GM21526 (cell line): ENCODE measurements around the gene TRIP4.
"Not testable (repeated sequence)": the region's sequence is repeated elsewhere in the genome, so short reads cannot be mapped to it uniquely, and the experiment has no call there.

Experiments
- ATAC-seq: cut with Tn5 transposase; IDR thresholded peaks from one replicate; pipeline ENCODE4 v1.9.1; 2021; ENCODE audit warnings: moderate library complexity; ENCODE audit not compliant: unreplicated experiment, low FRiP score

TRIP4 gene

DNA sequence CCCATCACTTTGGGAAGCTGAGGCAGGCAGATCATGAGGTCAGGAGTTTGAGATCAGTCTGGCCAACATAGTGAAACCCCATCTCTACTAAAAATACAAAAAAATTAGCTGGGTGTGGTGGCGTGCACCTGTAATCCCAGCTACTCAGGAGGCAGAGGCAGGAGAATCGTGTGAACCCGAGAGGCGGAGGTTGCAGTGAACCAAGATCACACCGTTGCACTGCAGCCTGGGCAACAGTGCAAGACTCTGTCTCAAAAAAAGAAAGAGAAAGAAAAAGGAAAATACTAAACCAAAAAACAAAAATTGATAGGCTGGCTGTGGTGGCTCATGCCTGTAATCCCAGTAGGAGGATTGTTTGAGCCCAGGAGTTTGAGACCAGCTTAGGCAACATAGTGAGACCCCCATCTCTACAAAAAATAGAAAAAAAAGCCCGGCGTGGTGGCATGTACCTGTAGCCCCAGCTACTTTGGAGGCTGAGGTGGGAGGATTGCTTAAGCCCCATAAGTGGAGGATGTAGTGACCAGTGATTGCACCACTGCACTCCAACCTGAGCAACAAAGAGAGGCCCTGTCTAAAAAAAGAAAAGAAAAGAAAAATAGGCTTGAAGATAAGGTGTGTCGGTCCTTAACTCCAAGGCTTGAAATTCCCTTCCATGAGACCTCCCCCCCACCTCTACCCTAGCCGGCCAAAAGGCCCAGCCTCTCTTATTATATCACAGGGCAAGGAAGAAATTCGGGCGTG is 7.3 kb upstream of the TRIP4 start:
- not testable (repeated sequence) for ATAC-seq

DNA sequence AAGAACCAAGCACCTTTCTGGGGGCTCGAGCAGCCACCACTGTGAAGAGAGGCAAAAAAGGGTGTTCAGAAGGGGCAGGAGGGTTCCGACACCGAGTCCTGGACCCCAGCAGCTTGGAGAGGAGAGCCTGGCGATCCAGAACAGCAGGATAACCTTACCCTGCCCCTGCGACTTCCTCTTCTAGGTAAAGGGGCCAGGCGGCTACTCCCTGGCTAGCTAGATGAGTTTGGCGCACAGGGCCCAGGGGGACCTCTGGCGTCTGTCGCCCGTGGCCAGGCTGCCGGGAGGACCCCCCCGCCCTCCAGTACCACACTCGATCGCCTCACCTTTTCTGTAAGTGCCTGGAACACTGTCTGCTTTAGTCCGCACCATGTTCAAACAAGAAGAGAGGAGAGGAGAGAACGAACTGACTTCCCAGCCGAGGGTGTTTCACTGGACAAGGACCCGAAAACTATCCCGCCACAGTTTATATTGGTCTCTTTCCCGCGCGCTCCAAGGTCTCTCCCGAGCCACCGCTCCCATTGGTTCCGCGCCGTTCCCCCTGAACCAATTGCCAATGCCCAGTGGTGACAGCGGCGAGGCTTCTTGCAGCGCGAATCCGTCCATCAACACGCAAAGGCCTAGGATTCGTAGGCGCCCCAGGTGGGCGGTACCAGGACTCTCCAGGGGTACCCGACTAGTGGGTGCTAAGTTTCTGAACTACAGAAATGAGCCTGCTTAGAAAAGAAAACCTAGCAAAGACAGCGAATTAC is 6.5 kb upstream of the TRIP4 start, which contains the start of gene PCLAF:
PCLAF (minus strand) TSS at position 442 of the 752 bp plus-strand sequence; CDS start at position 372, 70 bp downstream.
- ATAC-seq = peak; percentile 94

DNA sequence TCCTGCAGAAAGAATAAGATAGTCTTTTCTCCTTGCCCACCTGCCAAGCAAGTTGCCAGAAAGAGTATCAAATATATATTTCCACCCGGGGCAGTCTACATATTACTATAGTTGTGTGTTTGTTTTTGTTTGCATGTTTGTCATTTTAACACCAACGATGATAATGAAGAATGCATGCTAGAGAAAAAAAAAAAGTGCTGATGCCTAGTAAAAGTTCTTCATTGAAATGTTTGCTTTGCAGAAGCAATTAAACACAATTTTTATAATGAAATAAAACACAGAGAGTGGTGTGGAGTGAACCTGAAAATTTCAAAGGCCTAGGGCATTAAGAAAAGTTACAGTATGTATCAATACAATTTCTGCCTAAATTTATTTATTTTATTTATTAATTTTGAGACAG is 3.9 kb upstream of the TRIP4 start:
- ATAC-seq = no peak

DNA sequence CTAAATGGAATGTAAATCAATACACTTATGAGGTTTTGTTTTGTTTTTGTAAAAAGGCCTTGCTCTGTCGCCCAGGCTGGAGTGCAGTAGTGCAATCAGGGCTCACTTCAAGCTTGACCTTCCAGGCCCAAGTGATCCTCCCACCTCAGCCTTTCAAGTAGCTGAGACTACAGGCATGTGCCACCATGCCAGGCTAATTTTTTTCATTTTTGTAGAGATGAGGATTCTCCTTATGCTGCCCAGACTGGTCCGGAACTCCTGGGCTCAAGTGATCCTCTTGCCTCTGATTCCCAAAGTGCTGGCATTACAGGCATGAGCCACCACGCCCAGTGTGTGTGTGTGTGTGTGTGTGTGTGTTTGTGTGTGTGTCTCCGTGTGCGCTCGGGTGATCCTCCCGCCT is 1.3 kb upstream of the TRIP4 start:
- no peak for ATAC-seq

- ATAC-seq = no peak
Observed at GRCh38 chr15:64389036-64389435, 1.4 kb downstream of the TRIP4 start.

GRCh38 chr15:64392471-64392870 is 4.8 kb downstream of the TRIP4 start:
- not testable (repeated sequence) for ATAC-seq

- no peak for ATAC-seq
Observed at GRCh38 chr15:64396789-64397188, 9.2 kb downstream of the TRIP4 start.

- ATAC-seq = no peak
Observed at GRCh38 chr15:64398575-64398974, 10.9 kb downstream of the TRIP4 start.

DNA sequence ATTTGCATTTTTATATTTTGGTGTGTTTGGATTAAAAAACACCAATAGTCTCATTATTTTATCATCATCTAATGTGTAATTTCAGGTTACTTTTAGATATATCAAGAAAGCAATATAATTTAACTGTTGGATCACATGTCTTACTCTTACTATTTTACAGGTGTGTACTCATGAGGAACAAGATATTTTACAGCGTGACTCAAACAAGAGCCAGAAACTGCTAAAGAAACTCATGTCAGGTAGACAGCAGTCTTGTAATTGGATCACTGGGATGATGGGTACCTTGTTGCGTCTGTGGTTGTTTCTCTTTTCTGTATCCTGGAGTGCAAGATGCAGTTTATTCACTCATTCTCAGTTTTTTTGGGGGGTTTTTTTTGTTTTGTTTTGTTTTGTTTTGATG is 12.9 kb downstream of the TRIP4 start:
- ATAC-seq = no peak

DNA sequence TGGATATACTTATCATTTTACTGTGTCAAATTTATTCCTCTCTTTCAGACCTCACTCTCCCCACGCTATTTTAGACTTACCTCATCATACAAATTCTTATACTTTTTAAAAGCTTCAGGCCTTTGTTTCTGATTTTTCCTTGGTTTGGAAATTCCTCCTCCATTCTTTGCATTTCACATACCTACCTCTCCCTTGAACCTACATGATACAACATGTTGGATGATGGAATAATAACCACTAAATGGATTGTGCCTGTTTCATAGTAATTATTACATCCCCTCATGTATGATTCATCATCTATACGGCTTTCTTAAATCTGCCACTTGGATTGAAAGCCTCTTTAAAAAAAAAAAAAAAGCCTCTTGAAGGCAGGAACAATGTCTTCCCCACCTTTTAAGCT is 24.6 kb downstream of the TRIP4 start:
- no peak for ATAC-seq

DNA sequence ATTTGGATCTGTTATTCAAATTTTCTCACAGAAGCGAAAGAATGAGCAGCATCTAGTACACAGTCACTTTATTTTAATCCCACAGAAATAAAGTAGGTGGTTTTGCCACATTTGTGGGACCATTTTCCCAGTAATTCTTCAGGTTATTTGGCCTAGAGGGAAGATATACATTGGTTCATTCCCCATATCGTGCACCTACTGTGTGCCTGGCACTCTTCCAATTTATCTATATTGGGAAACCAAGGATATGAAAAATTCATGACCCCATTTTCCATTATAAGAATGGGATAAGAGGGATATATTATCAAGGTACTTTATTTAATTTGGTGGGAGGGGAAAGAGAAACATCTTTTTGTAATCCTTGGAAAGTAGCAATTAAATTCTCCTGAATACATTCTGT is 35.1 kb downstream of the TRIP4 start:
- ATAC-seq = no peak

DNA sequence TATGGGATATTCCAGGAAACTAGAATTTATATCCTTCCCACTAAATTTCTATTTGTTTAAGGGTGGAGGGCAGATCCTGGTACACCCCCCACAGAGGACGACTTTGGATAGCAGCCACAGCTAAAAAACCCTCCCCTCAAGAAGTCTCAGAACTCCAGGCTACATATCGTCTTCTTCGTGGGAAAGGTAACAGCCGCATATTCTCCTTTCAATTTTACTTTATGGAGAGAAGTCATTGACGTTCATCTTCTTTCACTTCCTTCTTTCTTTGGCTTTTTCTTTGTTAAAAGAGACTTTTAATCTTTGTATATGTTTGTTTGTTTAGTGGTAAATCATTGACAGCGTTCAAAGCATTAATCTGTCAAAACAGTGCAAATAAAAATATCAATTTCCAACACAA is 36.3 kb downstream of the TRIP4 start:
- no peak for ATAC-seq

DNA sequence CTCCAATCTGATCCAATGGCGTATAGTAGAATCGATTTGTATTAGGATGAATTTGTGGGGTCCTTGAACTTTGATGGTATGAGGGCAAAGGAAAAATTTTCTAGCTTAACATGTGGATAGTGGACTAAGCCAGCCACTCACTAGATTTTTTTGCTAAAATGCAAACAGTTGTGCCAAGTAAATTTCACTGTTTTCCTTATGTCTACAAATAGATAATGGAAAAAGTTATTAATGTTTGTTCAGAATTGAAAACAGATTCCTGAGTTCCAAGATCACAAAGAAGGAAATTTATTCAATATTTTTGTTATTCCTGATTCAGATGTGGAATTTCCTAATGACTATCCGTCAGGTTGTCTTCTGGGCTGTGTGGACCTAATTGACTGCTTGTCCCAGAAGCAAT is 37.6 kb downstream of the TRIP4 start:
- no peak for ATAC-seq

DNA sequence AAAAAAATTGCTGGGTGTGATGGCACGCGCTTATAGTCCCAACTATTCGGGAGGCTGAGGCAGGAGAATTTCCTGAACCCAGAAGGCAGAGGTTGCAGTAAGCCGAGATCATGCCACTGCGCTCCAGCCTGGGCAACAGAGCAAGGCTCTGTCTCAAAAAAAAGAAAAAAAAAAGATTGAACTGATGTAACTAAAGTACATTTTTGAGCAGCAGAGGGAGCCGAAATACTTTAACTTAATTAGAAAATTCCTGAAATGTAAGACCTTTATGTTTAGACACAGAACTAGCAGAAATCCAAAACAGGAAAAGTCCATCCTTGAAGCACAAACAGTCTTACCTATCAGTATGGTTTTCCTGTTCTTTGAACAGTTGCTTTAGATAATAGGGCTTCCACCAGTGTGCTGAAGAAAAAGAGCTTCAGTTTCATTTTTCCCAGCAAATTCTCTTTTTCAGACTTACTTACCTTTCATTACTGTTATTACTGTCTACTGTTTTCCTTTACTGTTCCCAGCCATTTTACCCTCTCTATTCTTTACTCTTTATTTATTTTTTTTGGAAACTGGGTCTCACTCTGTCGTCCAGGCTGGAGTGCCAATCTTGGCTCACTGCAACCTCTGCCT is 39.3 kb downstream of the TRIP4 start:
- no peak for ATAC-seq

GRCh38 chr15:64429448-64429847 is 41.8 kb downstream of the TRIP4 start:
- ATAC-seq = no peak

DNA sequence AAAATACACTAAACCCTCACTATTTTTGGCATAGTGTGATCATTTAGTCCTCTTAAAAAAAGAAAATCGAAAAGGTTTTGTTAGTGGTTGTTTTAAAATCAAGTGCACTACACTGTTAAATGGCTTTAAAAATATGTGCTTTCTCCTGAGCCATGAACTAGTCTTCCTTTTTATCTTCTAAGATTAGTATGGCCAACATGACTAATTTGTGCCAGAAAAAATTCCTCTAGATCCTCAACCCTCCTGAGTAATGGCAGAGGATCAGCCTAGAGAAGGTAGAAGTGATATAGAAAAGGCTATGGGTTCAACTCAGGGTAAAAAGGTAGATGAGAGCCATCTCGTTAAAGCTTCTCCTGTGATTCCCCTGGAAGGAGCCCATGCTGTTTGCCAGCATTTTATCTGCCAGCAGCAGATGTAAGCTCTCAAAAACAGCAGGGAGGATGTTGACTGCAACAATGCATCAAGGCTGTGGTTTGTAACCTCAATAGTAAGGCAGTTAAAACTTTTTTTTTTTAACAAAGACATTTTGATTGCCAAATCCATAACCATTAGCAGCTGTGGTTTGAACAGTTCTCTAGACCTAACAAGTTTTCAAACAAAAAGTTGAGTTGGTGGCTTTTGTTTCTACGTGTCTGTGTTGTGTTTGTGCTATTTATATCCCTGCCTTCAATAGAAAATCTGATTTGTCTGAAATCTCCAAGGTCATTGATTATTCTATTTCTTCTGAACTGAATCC is 42.5 kb downstream of the TRIP4 start:
- ATAC-seq = no peak

- no peak for ATAC-seq
Observed at GRCh38 chr15:64437982-64438381, 50.3 kb downstream of the TRIP4 start.

GRCh38 chr15:64438653-64439447 is 51.2 kb downstream of the TRIP4 start:
- ATAC-seq = no peak

GRCh38 chr15:64441852-64442251 is 54.2 kb downstream of the TRIP4 start:
- no peak for ATAC-seq

- no peak for ATAC-seq
Observed at GRCh38 chr15:64443016-64443415, 55.4 kb downstream of the TRIP4 start.
